HFFc6 (cell line): Measurements from ENCODE around the gene CKAP5. TPM values are rescaled to one million over a fixed set of nuclear protein-coding genes. Genes with fewer than 3 reads are reported as not detected.

Experiments
- DNase-seq: peaks from one replicate; pipeline ENCODE4 v3.0.0-alpha.2; 2018
- H3K27ac Mint-ChIP-seq: 2 replicates; pipeline ENCODE4 v1.8.0; 2020; ENCODE audit warnings: mild to moderate bottlenecking, mixed read lengths
- H3K27me3 Mint-ChIP-seq: 2 replicates; pipeline ENCODE4 v1.8.0; 2021; ENCODE audit warnings: mild to moderate bottlenecking, moderate library complexity, mixed read lengths; ENCODE audit not compliant: insufficient read depth
- H3K36me3 Mint-ChIP-seq: 2 replicates; pipeline ENCODE4 v1.8.0; 2021; ENCODE audit warnings: low read depth, mixed read lengths
- H3K4me1 Mint-ChIP-seq: 2 replicates; pipeline ENCODE4 v1.8.0; 2020; ENCODE audit warnings: low read depth, mixed read lengths
- H3K4me3 Mint-ChIP-seq: 2 replicates; pipeline ENCODE4 v1.8.0; 2020; ENCODE audit warnings: mild to moderate bottlenecking, moderate library complexity, mixed read lengths
- H3K9me3 Mint-ChIP-seq: 2 replicates; pipeline ENCODE4 v1.8.0; 2020; ENCODE audit warnings: mild to moderate bottlenecking, mixed read lengths
- CTCF ChIP-seq: fragments of 200-600 bp; sonication (generic); IDR thresholded peaks from 2 replicates; pipeline ENCODE4 v1.5.0; 2021; ENCODE audit warnings: antibody characterized with exemption, mild to moderate bottlenecking
- total RNA-seq, 6 experiments: library from RNA; stranded (reverse); fragmentation: NEBNext Ultra II Directional; extraction: Animal tissue kit (Norgen Biotek cat#: 25700); gene quantifications; 2 replicates in 1 of 6; 3 replicates in 5 of 6; pipeline ENCODE4 v1.2.3, GENCODE V29; 2021

Gene CKAP5
- total RNA-seq, 6 experiments from 2014 or later, result 87.8 to 125 (median 116) TPM

- peak; percentile 70 for DNase-seq
- no peaks in the 10 kb centered on the region for H3K9me3 Mint-ChIP-seq
- H3K4me3 Mint-ChIP-seq, result no peak overlapping the region
- no peak for TF ChIP-seq CTCF
- H3K4me1 Mint-ChIP-seq, result peaks cover 13% of the 10 kb centered on the region
- peaks cover 4% of the 10 kb centered on the region; the same call in 1 of the 2 replicates for H3K36me3 Mint-ChIP-seq
- no peaks in the 10 kb centered on the region for H3K27me3 Mint-ChIP-seq
- peak overlapping the region; percentile 25; the same call in 1 of the 2 replicates for H3K27ac Mint-ChIP-seq
These were observed 19.3 kb upstream of the CKAP5 start for GRCh38 chr11:46865340-46865739.

GRCh38 chr11:46860218-46860617, 14.1 kb upstream of the CKAP5 start:
- no peak overlapping the region for H3K27ac Mint-ChIP-seq
- H3K9me3 Mint-ChIP-seq, result no peaks in the 10 kb centered on the region
- no peak overlapping the region for H3K4me3 Mint-ChIP-seq
- peaks cover 4% of the 10 kb centered on the region; the same call in 1 of the 2 replicates for H3K36me3 Mint-ChIP-seq
- DNase-seq, result no peak
- peaks cover 6% of the 10 kb centered on the region for H3K4me1 Mint-ChIP-seq
- no peak for TF ChIP-seq CTCF
- peaks cover 3% of the 10 kb centered on the region; the same call in 1 of the 2 replicates for H3K27me3 Mint-ChIP-seq

DNA sequence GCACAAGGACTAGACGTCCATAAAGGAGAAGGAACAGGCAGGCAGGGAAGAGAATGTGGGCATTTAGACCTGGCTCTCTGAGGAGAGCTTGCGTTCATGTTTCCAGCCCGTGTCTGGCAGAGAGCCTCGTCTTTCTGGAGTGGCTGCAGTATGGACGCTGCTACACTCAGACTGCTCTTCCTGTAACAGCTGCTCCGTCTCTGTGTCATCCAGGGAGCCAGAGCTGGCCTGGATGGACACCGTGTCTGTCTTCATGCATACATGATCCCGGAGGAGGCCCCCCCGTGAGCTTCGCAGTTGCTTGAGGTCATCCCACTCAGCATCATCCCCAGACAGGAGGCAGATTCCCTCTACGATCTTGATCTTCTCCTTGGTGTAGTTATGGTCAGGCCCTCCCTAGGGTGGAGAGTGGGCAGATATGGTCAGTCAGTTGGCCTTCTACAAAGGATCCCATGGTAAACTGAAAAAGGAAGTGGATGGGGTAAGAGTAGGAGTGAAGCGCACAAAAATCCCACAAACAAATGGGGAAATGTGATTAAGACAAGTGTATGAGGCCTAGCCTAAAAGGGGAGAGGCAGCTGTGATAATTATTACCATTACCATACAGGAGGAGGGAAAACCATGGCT, 13.0 kb upstream of the CKAP5 start:
- Mint-ChIP-seq H3K9me3 (no peaks in the 10 kb centered on the region), H3K36me3 (peaks cover 4% of the 10 kb centered on the region; the same call in 1 of the 2 replicates), H3K27me3 (peaks cover 3% of the 10 kb centered on the region; the same call in 1 of the 2 replicates), H3K4me3 (no peak overlapping the region), H3K4me1 (no peaks in the 10 kb centered on the region), H3K27ac (no peak overlapping the region)
- DNase-seq, result no peak
- TF ChIP-seq CTCF, result no peak

DNA sequence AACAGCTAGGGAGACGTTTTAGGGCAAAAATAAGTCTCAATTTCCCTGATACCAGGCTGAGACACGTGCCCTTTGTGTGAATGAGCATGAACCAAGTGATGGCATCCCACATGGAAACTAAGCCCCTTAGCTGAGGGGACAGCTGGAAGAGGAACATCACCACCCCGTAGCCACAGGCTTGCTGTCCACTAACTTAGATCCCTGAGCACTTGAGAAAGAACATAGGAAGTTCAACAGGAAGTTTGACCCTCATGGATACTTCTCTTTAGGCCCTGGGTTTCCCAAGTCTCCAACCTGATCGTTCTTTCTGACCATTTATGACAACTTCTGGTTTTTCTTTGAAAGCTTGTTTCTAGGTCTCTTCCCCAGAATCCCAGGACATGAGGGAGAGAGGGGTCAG, 11.6 kb upstream of the CKAP5 start:
- H3K27me3 Mint-ChIP-seq, result peaks cover 3% of the 10 kb centered on the region; the same call in 1 of the 2 replicates
- H3K27ac Mint-ChIP-seq, result no peak overlapping the region
- H3K36me3 Mint-ChIP-seq, result no peaks in the 10 kb centered on the region
- H3K4me1 Mint-ChIP-seq, result no peaks in the 10 kb centered on the region
- TF ChIP-seq CTCF, result no peak
- no peak overlapping the region for H3K4me3 Mint-ChIP-seq
- H3K9me3 Mint-ChIP-seq, result no peaks in the 10 kb centered on the region
- DNase-seq, result no peak

GRCh38 chr11:46856605-46857343, 10.7 kb upstream of the CKAP5 start:
- no peaks in the 10 kb centered on the region for H3K9me3 Mint-ChIP-seq
- H3K4me1 Mint-ChIP-seq, result no peaks in the 10 kb centered on the region
- peaks cover 3% of the 10 kb centered on the region; the same call in 1 of the 2 replicates for H3K27me3 Mint-ChIP-seq
- H3K27ac Mint-ChIP-seq, result no peak overlapping the region
- H3K4me3 Mint-ChIP-seq, result no peak overlapping the region
- no peak for TF ChIP-seq CTCF
- DNase-seq, result no peak
- H3K36me3 Mint-ChIP-seq, result no peaks in the 10 kb centered on the region
